HepG2 (cell line): Measurements from ENCODE around the gene KIF26B. TPM values are rescaled to one million over a fixed set of nuclear protein-coding genes. Genes with fewer than 3 reads are reported as not detected.

Experiments used
- ATAC-seq: fragments of 200-7000 bp; cut with Tn5 transposase; 3 replicates; pipeline ENCODE4 v1.9.1; 2020; ENCODE audit warnings: mild to moderate bottlenecking, moderate library complexity
- BruUV-seq: library from RNA; stranded (reverse); fragments of 400-500 nt; replicated peaks from 2 replicates; lab custom pipeline; 2021; lab: Mats Ljungman, UMichigan
- CTCF ChIA-PET: fragments of 300-600 bp; formaldehyde crosslinking; extraction: SDS; loops from one replicate; lab custom pipeline; 2021; ENCODE audit warnings: low total read pairs, inconsistent platforms, low intra/inter-chr PET ratio; lab: Yijun Ruan, JAX
- POLR2A ChIA-PET: fragments of 350-600 bp; sonication (Branson Sonifier 250); formaldehyde crosslinking; loops from one replicate; lab custom pipeline; 2020; ENCODE audit warnings: antibody characterized with exemption, inconsistent platforms; lab: Yijun Ruan, JAX
- DNase-seq: peaks from one replicate; pipeline ENCODE4 v3.0.0-alpha.2; 2015; ENCODE audit warnings: low spot score
- FAIRE-seq: peaks from 3 replicates; lab custom pipeline; 2011; peaks lifted over from hg19 to GRCh38; lab: Jason Lieb, UNC
- H2AFZ ChIP-seq: one replicate; pipeline ENCODE4 v1.6.1; 2011; ENCODE audit warnings: low read length, inconsistent platforms
- H3K27ac ChIP-seq: fragments of 300-600 bp; 3 replicates; pipeline ENCODE4 v1.8.0; 2011; ENCODE audit warnings: mixed run types, mild to moderate bottlenecking, mixed read lengths, low read length, inconsistent platforms; ENCODE audit not compliant: insufficient read depth; ENCODE audit errors: extremely low read length
- H3K27me3 ChIP-seq, 2 experiments: fragments of 200-600 bp in 1 of 2; 2 replicates in 1 of 2; 3 replicates in 1 of 2; pipeline versions ENCODE4 v1.6.0 to v1.8.0; 2011; ENCODE audit warnings: low read length in 2 of 2, mild to moderate bottlenecking in 2 of 2, moderate library complexity in 2 of 2, inconsistent platforms in 1 of 2; ENCODE audit not compliant: insufficient read depth in 2 of 2, control insufficient read depth in 1 of 2
- H3K36me3 ChIP-seq, 2 experiments: fragments of 200-600 bp in 1 of 2; replicated peaks in 1 of 2; 2 replicates in 1 of 2; 3 replicates in 1 of 2; pipeline versions ENCODE4 v1.5.1 to v1.8.0; 2011; ENCODE audit warnings: low read length in 2 of 2, inconsistent platforms in 1 of 2; ENCODE audit not compliant: insufficient read depth in 2 of 2, control insufficient read depth in 1 of 2
- H3K4me1 ChIP-seq: 2 replicates; pipeline ENCODE4 v1.5.1; 2012; ENCODE audit warnings: low read length, inconsistent platforms; ENCODE audit not compliant: insufficient read depth
- H3K4me2 ChIP-seq: 2 replicates; pipeline ENCODE4 v1.6.0; 2011; ENCODE audit warnings: low read depth, low read length, inconsistent platforms
- H3K4me3 ChIP-seq, 3 experiments: fragments of 200-600 bp in 1 of 3; sonication (generic), shearing (Covaris generic) in 1 of 3; replicated peaks in 1 of 3; 2 replicates each; pipeline ENCODE4 v1.5.1; 2011 to 2016; ENCODE audit warnings: low read length in 3 of 3, inconsistent platforms in 2 of 3, low read depth in 2 of 3, mild to moderate bottlenecking in 2 of 3, control low read depth in 1 of 3, mixed read lengths in 1 of 3; ENCODE audit not compliant: insufficient read depth in 1 of 3
- H3K79me2 ChIP-seq: one replicate; pipeline ENCODE4 v1.6.1; 2011; ENCODE audit warnings: low read length, inconsistent platforms; ENCODE audit not compliant: insufficient read depth
- H3K9ac ChIP-seq: 2 replicates; pipeline ENCODE4 v1.6.0; 2011; ENCODE audit warnings: mild to moderate bottlenecking, low read depth, low read length, inconsistent platforms; ENCODE audit not compliant: insufficient read depth
- H3K9me3 ChIP-seq: 2 replicates; pipeline ENCODE4 v1.5.1; 2012; ENCODE audit warnings: mild to moderate bottlenecking, low read length
- H4K20me1 ChIP-seq: 2 replicates; pipeline ENCODE4 v1.6.0; 2011; ENCODE audit warnings: inconsistent platforms, mild to moderate bottlenecking, low read length, moderate library complexity; ENCODE audit not compliant: insufficient read depth
- ARHGAP35 ChIP-seq: sonication (generic); formaldehyde crosslinking; IDR thresholded peaks from 2 replicates; pipeline ENCODE4 v1.9.0; 2022; ENCODE audit warnings: mild to moderate bottlenecking, inconsistent platforms, moderate library complexity, missing genetic modification reagents, borderline replicate concordance
- SAP130 ChIP-seq: IDR thresholded peaks from 2 replicates; pipeline ENCODE4 v1.6.1; 2016; ENCODE audit warnings: low read depth
- ZNF207 ChIP-seq: fragments of 450-650 bp; IDR thresholded peaks from 2 replicates; pipeline ENCODE4 v1.6.1; 2016; ENCODE audit warnings: antibody characterized with exemption, borderline replicate concordance
- ZNF782 ChIP-seq: sonication (generic); formaldehyde crosslinking; IDR thresholded peaks from 2 replicates; pipeline ENCODE4 v1.4.0; 2020; ENCODE audit warnings: missing genetic modification reagents, mild to moderate bottlenecking, borderline replicate concordance
- WGBS: methylation state at CpG from one replicate; pipeline ENCODE4 v1.1.6; 2017; ENCODE audit warnings: low lambda C conversion rate; 5-methylcytosine and 5-hydroxymethylcytosine counted together
- in situ Hi-C: cut with HindIII; loops from 2 replicates; pipeline ENCODE4 v1.10.0; 2017; ENCODE audit warnings: low pct_unique_long_range_greater_than_20kb; ENCODE audit not compliant: extremely low pct_ligation_motif_present
- intact Hi-C: fragments of 100-400 bp; cut with micrococcal nuclease; formaldehyde crosslinking; loops from one replicate; pipeline ENCODE4 v1.10.0; 2022; ENCODE audit not compliant: unreplicated experiment
- polyA plus RNA-seq, 8 experiments: library from polyadenylated mRNA; depleted of rRNA in 3 of 8; stranded (reverse) in 7 of 8; unstranded in 1 of 8; fragments of >200 nt; fragmentation: Illumina TruSeq in 4 of 8; extraction: Trizol in 4 of 8; gene quantifications; 2 replicates each; pipeline versions ENCODE4 v1.2.1 to v1.2.3, GENCODE V29; 2011 to 2016; ENCODE audit warnings: low read depth in 4 of 8, missing spikeins in 1 of 8, mixed read lengths in 1 of 8; ENCODE audit not compliant: insufficient read depth in 1 of 8
- total RNA-seq, 5 experiments: library from RNA; depleted of rRNA; stranded (reverse); fragments of >200 nt; fragmentation: Illumina TruSeq; extraction: Trizol; gene quantifications; 2 replicates each; pipeline ENCODE4 v1.2.3, GENCODE V29; 2016; ENCODE audit warnings: low read depth in 1 of 5
- TF ChIP-seq, protein P1 (sequence below): sonication (generic); formaldehyde crosslinking; IDR thresholded peaks from 2 replicates; pipeline ENCODE4 v1.4.0; 2020; ENCODE audit warnings: missing genetic modification reagents, borderline replicate concordance

The KIF26B gene
- total and polyA plus RNA-seq, 2 of the 13 experiments (the other 11 are each of a cell fraction or from before 2014, with no cell fraction given): 0.08 to 0.09 TPM

DNA sequence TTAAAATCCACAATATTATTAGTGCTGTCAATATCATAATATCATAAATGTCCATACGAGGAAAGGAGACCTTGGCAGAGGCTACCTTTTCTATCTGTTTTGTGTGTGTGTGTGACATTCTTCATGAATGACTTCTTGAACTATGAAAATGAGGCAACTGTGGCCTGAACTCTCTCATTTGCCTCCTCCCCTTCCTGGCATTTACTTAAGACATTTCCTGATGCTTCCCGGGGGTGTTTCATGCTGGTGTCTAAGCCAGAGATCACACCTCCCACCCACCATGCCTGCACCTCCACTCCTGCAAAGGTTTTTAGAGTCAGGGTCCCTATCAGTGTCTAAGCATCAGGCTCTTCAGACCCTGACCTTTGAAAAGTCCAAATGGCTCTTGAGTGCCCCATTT is 420.9 kb downstream of the KIF26B start (continued):
- TF ChIP-seq, protein P1, sequence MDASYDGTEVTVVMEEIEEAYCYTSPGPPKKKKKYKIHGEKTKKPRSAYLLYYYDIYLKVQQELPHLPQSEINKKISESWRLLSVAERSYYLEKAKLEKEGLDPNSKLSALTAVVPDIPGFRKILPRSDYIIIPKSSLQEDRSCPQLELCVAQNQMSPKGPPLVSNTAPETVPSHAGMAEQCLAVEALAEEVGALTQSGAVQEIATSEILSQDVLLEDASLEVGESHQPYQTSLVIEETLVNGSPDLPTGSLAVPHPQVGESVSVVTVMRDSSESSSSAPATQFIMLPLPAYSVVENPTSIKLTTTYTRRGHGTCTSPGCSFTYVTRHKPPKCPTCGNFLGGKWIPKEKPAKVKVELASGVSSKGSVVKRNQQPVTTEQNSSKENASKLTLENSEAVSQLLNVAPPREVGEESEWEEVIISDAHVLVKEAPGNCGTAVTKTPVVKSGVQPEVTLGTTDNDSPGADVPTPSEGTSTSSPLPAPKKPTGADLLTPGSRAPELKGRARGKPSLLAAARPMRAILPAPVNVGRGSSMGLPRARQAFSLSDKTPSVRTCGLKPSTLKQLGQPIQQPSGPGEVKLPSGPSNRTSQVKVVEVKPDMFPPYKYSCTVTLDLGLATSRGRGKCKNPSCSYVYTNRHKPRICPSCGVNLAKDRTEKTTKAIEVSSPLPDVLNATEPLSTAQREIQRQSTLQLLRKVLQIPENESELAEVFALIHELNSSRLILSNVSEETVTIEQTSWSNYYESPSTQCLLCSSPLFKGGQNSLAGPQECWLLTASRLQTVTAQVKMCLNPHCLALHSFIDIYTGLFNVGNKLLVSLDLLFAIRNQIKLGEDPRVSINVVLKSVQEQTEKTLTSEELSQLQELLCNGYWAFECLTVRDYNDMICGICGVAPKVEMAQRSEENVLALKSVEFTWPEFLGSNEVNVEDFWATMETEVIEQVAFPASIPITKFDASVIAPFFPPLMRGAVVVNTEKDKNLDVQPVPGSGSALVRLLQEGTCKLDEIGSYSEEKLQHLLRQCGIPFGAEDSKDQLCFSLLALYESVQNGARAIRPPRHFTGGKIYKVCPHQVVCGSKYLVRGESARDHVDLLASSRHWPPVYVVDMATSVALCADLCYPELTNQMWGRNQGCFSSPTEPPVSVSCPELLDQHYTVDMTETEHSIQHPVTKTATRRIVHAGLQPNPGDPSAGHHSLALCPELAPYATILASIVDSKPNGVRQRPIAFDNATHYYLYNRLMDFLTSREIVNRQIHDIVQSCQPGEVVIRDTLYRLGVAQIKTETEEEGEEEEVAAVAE (CRISPR knock-in tag): no peak
- TF ChIP-seq ZNF782 (CRISPR knock-in tag) (no peak), SAP130 (CRISPR knock-in tag) (no peak), ARHGAP35 (CRISPR knock-in tag) (no peak)

DNA sequence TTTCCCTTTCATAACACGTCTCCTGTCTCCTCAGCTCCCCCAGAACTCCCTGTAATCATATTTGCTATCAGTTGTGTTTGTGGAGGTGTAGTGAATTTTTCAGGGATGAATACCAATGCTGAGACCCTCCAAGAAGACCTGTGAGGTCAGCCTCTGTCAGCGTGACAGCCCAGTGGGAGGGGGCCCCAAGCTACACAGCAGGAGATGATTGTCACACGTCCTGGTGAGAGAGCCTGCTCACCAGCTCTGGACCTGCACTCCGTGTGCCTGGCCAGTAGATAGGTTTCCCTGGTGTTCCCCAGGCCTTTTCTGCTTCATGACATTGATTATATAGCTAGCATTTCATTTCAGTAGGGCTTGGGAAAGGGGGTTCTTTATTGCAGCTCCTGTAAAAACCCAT is 421.5 kb downstream of the KIF26B start:
- no peak for FAIRE-seq
- Histone ChIP-seq H3K79me2 (no peaks in the 10 kb centered on the region), H3K36me3 (no peaks in the 10 kb centered on the region), H3K9me3 (no peaks in the 10 kb centered on the region), H3K4me1 (peaks cover 11% of the 10 kb centered on the region), H3K4me2 (no peak overlapping the region), H2AFZ (no peak overlapping the region), H3K27ac (no peak overlapping the region), H3K9ac (no peak overlapping the region), H3K27me3 (no peaks in the 10 kb centered on the region; a peak in 1 of 5 replicates), H4K20me1 (no peaks in the 10 kb centered on the region), H3K4me3 (no peak overlapping the region)
- in situ Hi-C loops (no loop called here), intact Hi-C loops (no loop called here)
- 42% methylated on average over 2 of the region's 4 CpGs for WGBS
- DNase-seq: no peak
- ChIA-PET CTCF (no interaction called here), POLR2A (no interaction called here)
- ATAC-seq: no peak
- no TSS peak for BruUV-seq
- no peak for TF ChIP-seq ZNF207
